Mesenchymal stem cell (in vitro differentiated cells and primary cell): ENCODE data around the gene POMT1.

Experiments used
- DNase-seq: peaks from one replicate; pipeline ENCODE4 v3.0.0-alpha.2; 2013
- H2AFZ ChIP-seq: one replicate; pipeline ENCODE4 v1.6.1; 2013; ENCODE audit warnings: low read depth, mild to moderate bottlenecking, control low read depth, inconsistent platforms, low read length, moderate library complexity
- H2AK5ac ChIP-seq: 2 replicates; pipeline ENCODE4 v1.6.1; 2013; ENCODE audit warnings: low read length, moderate library complexity, mild to moderate bottlenecking, inconsistent platforms; ENCODE audit not compliant: severe bottlenecking
- H2BK120ac ChIP-seq: one replicate; pipeline ENCODE4 v1.6.1; 2013; ENCODE audit warnings: low read depth, mild to moderate bottlenecking, inconsistent platforms, low read length, moderate library complexity
- H2BK12ac ChIP-seq, 2 experiments: one replicate each; pipeline ENCODE4 v1.6.1; 2013; ENCODE audit warnings: inconsistent platforms in 2 of 2, low read length in 2 of 2, mild to moderate bottlenecking in 2 of 2, moderate library complexity in 2 of 2, control low read depth in 1 of 2
- H2BK15ac ChIP-seq: one replicate; pipeline ENCODE4 v1.6.1; 2013; ENCODE audit warnings: mild to moderate bottlenecking, low read depth, inconsistent platforms; ENCODE audit not compliant: poor library complexity, severe bottlenecking
- H2BK5ac ChIP-seq: 2 replicates; pipeline ENCODE4 v1.6.1; 2013; ENCODE audit warnings: low read depth, mild to moderate bottlenecking, low read length, control low read depth, inconsistent platforms; ENCODE audit not compliant: poor library complexity, severe bottlenecking
- H3K14ac ChIP-seq, 2 experiments: one replicate each; pipeline ENCODE4 v1.6.1; 2013; ENCODE audit warnings: inconsistent platforms in 2 of 2, low read length in 2 of 2, control low read depth in 1 of 2, mild to moderate bottlenecking in 1 of 2, moderate library complexity in 1 of 2
- H3K18ac ChIP-seq, 2 experiments: one replicate each; pipeline ENCODE4 v1.6.1; 2013; ENCODE audit warnings: inconsistent platforms in 2 of 2, low read length in 2 of 2, control low read depth in 1 of 2, low read depth in 1 of 2, mild to moderate bottlenecking in 1 of 2
- H3K23ac ChIP-seq, 2 experiments: one replicate each; pipeline ENCODE4 v1.6.1; 2013; ENCODE audit warnings: inconsistent platforms in 2 of 2, low read length in 2 of 2, mild to moderate bottlenecking in 2 of 2, moderate library complexity in 2 of 2, control low read depth in 1 of 2
- H3K27ac ChIP-seq: 2 replicates; pipeline ENCODE4 v1.5.1; 2013; ENCODE audit warnings: mild to moderate bottlenecking, moderate library complexity, low read length, control low read depth, inconsistent platforms; ENCODE audit not compliant: poor library complexity, severe bottlenecking
- H3K27me3 ChIP-seq, 2 experiments: 2 replicates each; pipeline versions ENCODE4 v1.6.1 to v1.7.0; 2013; ENCODE audit warnings: low read length in 2 of 2, mild to moderate bottlenecking in 2 of 2, moderate library complexity in 2 of 2, control low read depth in 1 of 2, inconsistent platforms in 1 of 2; ENCODE audit not compliant: control insufficient read depth in 1 of 2, insufficient read depth in 1 of 2
- H3K36me3 ChIP-seq, 2 experiments: 2 replicates each; pipeline versions ENCODE4 v1.6.1 to v1.7.0; 2013; ENCODE audit warnings: low read length in 2 of 2, control low read depth in 1 of 2, inconsistent platforms in 1 of 2, low read depth in 1 of 2, mild to moderate bottlenecking in 1 of 2; ENCODE audit not compliant: insufficient read depth in 2 of 2, control insufficient read depth in 1 of 2
- H3K4ac ChIP-seq, 2 experiments: one replicate each; pipeline ENCODE4 v1.6.1; 2013; ENCODE audit warnings: inconsistent platforms in 2 of 2, low read length in 2 of 2, mild to moderate bottlenecking in 2 of 2, moderate library complexity in 2 of 2, control low read depth in 1 of 2, low read depth in 1 of 2
- H3K4me1 ChIP-seq: 2 replicates; pipeline ENCODE4 v1.6.1; 2013; ENCODE audit warnings: low read depth, low read length, control low read depth; ENCODE audit not compliant: control insufficient read depth, insufficient read depth
- H3K4me2 ChIP-seq: 2 replicates; pipeline ENCODE4 v1.6.1; 2013; ENCODE audit warnings: low read length, mild to moderate bottlenecking, inconsistent platforms; ENCODE audit not compliant: poor library complexity, severe bottlenecking
- H3K4me3 ChIP-seq, 2 experiments: 2 replicates each; pipeline versions ENCODE4 v1.5.1 to v1.7.0; 2013; ENCODE audit warnings: low read length in 2 of 2, mild to moderate bottlenecking in 2 of 2, control low read depth in 1 of 2, low read depth in 1 of 2; ENCODE audit not compliant: insufficient read depth in 1 of 2
- H3K79me1 ChIP-seq: replicated peaks from 2 replicates; pipeline ENCODE4 v1.6.1; 2013; ENCODE audit warnings: mild to moderate bottlenecking, control low read depth, low read length, inconsistent platforms; ENCODE audit not compliant: poor library complexity, severe bottlenecking
- H3K9ac ChIP-seq: 2 replicates; pipeline ENCODE4 v1.7.0; 2013; ENCODE audit warnings: mild to moderate bottlenecking, low read length, moderate library complexity
- H3K9me3 ChIP-seq: 2 replicates; pipeline ENCODE4 v1.7.0; 2013; ENCODE audit warnings: mild to moderate bottlenecking, low read length; ENCODE audit not compliant: control insufficient read depth
- H4K8ac ChIP-seq: one replicate; pipeline ENCODE4 v1.6.1; 2013; ENCODE audit warnings: inconsistent platforms, mild to moderate bottlenecking, low read length, moderate library complexity
- H4K91ac ChIP-seq: one replicate; pipeline ENCODE4 v1.6.1; 2013; ENCODE audit warnings: mild to moderate bottlenecking, low read length, inconsistent platforms
- WGBS: methylation state at CpG from one replicate; pipeline ENCODE4 v1.1.7; 2013; ENCODE audit warnings: mixed read lengths; 5-methylcytosine and 5-hydroxymethylcytosine counted together

POMT1 gene

GRCh38 chr9:131473891-131474290 is 28.8 kb upstream of the POMT1 start:
- Histone ChIP-seq H3K4me2 (no peak overlapping the region), H3K4me1 (peaks cover 3% of the 10 kb centered on the region), H3K27me3 (no peaks in the 10 kb centered on the region), H2BK120ac (no peak overlapping the region), H4K8ac (no peak overlapping the region), H2BK5ac (no peak overlapping the region), H3K23ac (no peak overlapping the region), H3K18ac (no peak overlapping the region), H3K14ac (no peak overlapping the region), H3K36me3 (peaks cover 81 to 94% of the 10 kb centered on the region in 2 experiments), H2AK5ac (no peak overlapping the region), H3K4me3 (no peak overlapping the region), H4K91ac (no peak overlapping the region), H3K9ac (no peak overlapping the region), H2BK15ac (no peak overlapping the region), H3K79me1 (peaks cover 28% of the 10 kb centered on the region), H3K9me3 (peaks cover 10% of the 10 kb centered on the region), H3K4ac (no peak overlapping the region), H2BK12ac (no peak overlapping the region), H2AFZ (no peak overlapping the region), H3K27ac (no peak overlapping the region)
- 96% methylated on average over 10 of the region's 10 CpGs for WGBS
- DNase-seq, result no peak

- H3K27ac ChIP-seq, result no peak overlapping the region
Observed at GRCh38 chr9:131474711-131475110, 28.0 kb upstream of the POMT1 start.

GRCh38 chr9:131475111-131475955 is 27.4 kb upstream of the POMT1 start:
- WGBS, result 97% methylated on average over 46 of the region's 46 CpGs
- no peak overlapping the region for H2AFZ ChIP-seq

More at GRCh38 chr9:131474711-131475110, 28.0 kb upstream of the POMT1 start:
- H3K4me1 ChIP-seq, result peaks cover 3% of the 10 kb centered on the region
- peaks cover 10% of the 10 kb centered on the region for H3K9me3 ChIP-seq
- no peak overlapping the region for H3K4me2 ChIP-seq
- H3K4ac ChIP-seq, result no peak overlapping the region
- no peak overlapping the region for H2BK15ac ChIP-seq
- H4K91ac ChIP-seq, result no peak overlapping the region
- H2BK12ac ChIP-seq, result no peak overlapping the region
- no peak overlapping the region for H3K4me3 ChIP-seq
- H3K79me1 ChIP-seq, result peaks cover 34% of the 10 kb centered on the region
- no peak overlapping the region for H3K9ac ChIP-seq
- H4K8ac ChIP-seq, result no peak overlapping the region
- no peak overlapping the region for H2AK5ac ChIP-seq
- no peak for DNase-seq
- peaks cover 81 to 97% of the 10 kb centered on the region in 2 experiments for H3K36me3 ChIP-seq
- H2AFZ ChIP-seq, result no peak overlapping the region
- H3K27me3 ChIP-seq, result no peaks in the 10 kb centered on the region
- no peak overlapping the region for H3K14ac ChIP-seq
- H3K18ac ChIP-seq, result no peak overlapping the region
- no peak overlapping the region for H2BK5ac ChIP-seq
- H2BK120ac ChIP-seq, result no peak overlapping the region
- WGBS, result 97% methylated on average over 16 of the region's 16 CpGs
- H3K23ac ChIP-seq, result no peak overlapping the region

DNA sequence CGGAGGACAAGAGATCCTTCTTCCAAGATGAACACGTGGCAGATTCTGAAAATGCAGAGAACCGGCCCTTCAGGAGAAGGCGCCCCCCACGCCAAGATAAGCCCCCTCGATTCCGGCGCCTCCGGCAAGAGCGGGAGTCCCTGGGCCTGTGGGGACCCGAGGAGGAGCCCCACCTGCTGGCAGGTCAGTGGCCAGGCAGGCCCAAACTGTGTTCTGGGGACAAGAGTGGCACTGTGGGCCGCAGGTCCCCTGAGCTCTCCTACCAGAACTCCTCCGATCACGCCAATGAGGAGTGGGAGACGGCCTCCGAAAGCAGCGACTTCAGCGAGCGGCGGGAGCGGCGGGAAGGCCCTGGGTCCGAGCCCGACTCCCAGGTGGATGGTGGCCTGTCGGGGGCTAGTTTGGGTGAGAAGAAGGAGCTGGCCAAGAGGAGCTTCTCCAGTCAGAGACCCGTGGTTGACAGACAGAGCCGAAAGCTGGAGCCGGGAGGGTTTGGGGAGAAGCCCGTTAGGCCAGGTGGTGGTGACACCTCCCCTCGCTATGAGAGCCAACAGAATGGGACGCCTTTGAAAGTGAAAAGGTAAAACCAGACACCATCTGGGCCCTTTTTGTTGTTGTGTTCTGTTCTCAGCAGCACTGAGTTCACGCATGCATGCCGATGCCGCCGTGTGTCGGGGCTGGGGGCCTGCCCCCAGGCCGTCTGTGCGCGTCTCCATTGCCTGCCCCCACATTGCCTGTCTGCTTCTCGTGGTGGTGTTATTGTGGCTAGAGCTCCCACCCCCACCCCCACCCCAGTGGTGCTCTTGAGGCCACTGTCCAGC is 26.6 kb upstream of the POMT1 start:
- Histone ChIP-seq H3K79me1 (peaks cover 33% of the 10 kb centered on the region), H2AK5ac (no peak overlapping the region), H4K8ac (no peak overlapping the region), H4K91ac (no peak overlapping the region), H3K4me1 (peaks cover 3% of the 10 kb centered on the region), H2BK15ac (no peak overlapping the region), H3K23ac (no peak overlapping the region), H3K14ac (no peak overlapping the region), H3K9me3 (peaks cover 9% of the 10 kb centered on the region), H2BK12ac (no peak overlapping the region), H3K27ac (no peak overlapping the region), H3K9ac (no peak overlapping the region), H3K4me3 (no peak overlapping the region), H3K4me2 (no peak overlapping the region), H2AFZ (no peak overlapping the region), H3K18ac (no peak overlapping the region), H3K27me3 (no peaks in the 10 kb centered on the region), H3K4ac (no peak overlapping the region), H2BK120ac (no peak overlapping the region), H2BK5ac (no peak overlapping the region), H3K36me3 (peaks cover 78 to 95% of the 10 kb centered on the region in 2 experiments)
- no peak for DNase-seq
- WGBS, result 94% methylated on average over 40 of the region's 40 CpGs

More at GRCh38 chr9:131475111-131475955, 27.4 kb upstream of the POMT1 start:
- no peak overlapping the region for H3K23ac ChIP-seq
- no peak overlapping the region for H2BK5ac ChIP-seq
- H3K36me3 ChIP-seq, result peaks cover 79 to 97% of the 10 kb centered on the region in 2 experiments
- H3K27ac ChIP-seq, result no peak overlapping the region
- no peak overlapping the region for H2BK15ac ChIP-seq
- peaks cover 3% of the 10 kb centered on the region for H3K4me1 ChIP-seq
- H3K4me3 ChIP-seq, result no peak overlapping the region
- H3K9ac ChIP-seq, result no peak overlapping the region
- no peak overlapping the region for H4K91ac ChIP-seq
- no peak overlapping the region for H2BK120ac ChIP-seq
- H3K79me1 ChIP-seq, result peaks cover 33% of the 10 kb centered on the region
- peaks cover 10% of the 10 kb centered on the region for H3K9me3 ChIP-seq
- H3K4ac ChIP-seq, result no peak overlapping the region
- no peak overlapping the region for H2AK5ac ChIP-seq
- DNase-seq, result no peak
- H3K18ac ChIP-seq, result no peak overlapping the region
- no peaks in the 10 kb centered on the region for H3K27me3 ChIP-seq
- no peak overlapping the region for H4K8ac ChIP-seq
- H3K4me2 ChIP-seq, result no peak overlapping the region
- H2BK12ac ChIP-seq, result no peak overlapping the region
- H3K14ac ChIP-seq, result no peak overlapping the region
